ENCODE data around the gene FKRP.

Gene FKRP

GRCh38 chr19:46719629-46720502, 26.0 kb upstream of the FKRP start:
- DNase-seq, result no peak

- DNase-seq, result no peak
These were observed 25.2 kb upstream of the FKRP start for GRCh38 chr19:46720503-46721239.

DNA sequence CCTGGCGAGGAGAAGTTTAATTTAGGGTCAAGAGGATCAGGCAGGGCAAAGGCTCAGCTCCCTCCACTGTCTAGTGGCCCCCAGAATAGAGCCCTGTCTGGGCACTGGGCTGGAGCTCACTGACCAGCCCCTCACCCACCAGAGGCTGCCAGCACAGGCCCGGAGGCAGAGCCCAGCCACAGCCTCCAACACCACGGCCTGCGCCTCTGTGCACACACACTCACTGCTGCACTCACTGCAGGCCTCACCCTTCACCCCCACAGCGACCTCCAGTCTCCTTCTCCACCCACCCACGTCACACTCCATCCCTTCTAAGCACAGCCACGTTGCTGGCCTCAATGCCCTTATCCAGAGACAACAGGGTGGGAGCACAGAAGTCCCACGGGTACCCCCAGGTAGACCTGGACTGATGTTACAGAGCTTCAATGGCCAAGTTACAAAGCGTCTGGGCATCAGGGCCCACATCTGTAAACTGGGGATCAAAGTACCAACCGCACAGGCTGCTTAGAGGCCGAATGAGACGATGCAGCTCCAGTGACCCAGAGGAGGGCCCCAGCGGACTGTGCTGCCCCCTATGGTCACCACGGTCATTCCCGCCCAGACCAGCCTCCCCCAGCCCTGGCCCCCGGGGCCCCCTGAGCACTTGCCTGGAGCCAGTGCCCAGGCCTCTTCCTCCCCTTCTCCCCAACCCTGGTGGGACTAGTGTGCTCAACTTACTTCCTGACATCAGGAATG, 24.4 kb upstream of the FKRP start:
- DNase-seq, result no peak

GRCh38 chr19:46722004-46722380, 23.9 kb upstream of the FKRP start:
- no peak for DNase-seq

- no peak for DNase-seq
These were observed 23.3 kb upstream of the FKRP start for GRCh38 chr19:46722421-46723022.

- DNase-seq, result no peak
These were observed 22.8 kb upstream of the FKRP start for GRCh38 chr19:46723023-46723461.

DNA sequence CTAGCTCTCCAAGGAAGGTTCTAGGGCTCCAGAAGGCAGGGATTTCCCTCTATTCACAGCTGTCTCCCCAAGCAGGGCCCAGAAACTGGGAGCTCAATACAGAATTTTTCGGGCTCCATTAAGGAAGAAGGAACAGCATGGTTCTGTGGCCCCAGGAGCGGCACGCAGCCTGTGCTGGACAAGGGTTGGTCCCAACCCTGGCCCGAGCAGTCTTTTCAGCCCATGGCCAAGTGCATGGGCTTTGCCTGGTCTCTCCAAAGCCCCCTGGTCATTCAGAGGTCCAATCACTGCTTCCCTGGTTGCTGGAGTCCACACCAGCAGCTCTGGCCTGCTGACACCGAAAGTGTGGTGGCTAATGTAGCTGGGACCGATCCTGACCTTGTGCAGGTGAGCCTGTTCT, 22.4 kb upstream of the FKRP start:
- no peak for DNase-seq

- DNase-seq, result no peak
These were observed 21.4 kb upstream of the FKRP start for GRCh38 chr19:46724468-46724867.

GRCh38 chr19:46725036-46725820, 20.6 kb upstream of the FKRP start:
- DNase-seq, result no peak

GRCh38 chr19:46725859-46726393, 19.9 kb upstream of the FKRP start:
- no peak for DNase-seq

- no peak for DNase-seq
These were observed 19.3 kb upstream of the FKRP start for GRCh38 chr19:46726551-46726950.

- no peak for DNase-seq
These were observed 18.8 kb upstream of the FKRP start for GRCh38 chr19:46726971-46727501.

DNA sequence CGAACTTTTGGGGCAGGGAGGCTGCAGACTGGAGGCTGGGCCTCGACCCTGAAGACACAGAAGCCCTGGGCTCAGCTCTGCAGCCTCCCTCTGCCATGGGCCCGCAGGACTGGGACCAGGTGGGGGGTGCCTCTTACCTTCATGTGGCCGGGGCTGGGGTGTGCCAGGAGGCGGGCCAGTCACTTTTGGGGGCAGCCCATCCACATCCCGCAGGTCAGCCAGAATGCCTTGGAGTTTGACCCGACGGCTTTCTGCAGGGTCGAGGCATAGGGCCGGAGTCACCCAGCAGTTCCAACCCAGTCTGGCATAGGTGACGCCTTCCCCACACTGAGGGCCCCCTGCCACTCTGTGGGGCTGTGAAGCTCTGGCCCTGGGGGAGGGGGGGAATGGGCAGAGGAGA, 18.1 kb upstream of the FKRP start:
- DNase-seq, result no peak

DNA sequence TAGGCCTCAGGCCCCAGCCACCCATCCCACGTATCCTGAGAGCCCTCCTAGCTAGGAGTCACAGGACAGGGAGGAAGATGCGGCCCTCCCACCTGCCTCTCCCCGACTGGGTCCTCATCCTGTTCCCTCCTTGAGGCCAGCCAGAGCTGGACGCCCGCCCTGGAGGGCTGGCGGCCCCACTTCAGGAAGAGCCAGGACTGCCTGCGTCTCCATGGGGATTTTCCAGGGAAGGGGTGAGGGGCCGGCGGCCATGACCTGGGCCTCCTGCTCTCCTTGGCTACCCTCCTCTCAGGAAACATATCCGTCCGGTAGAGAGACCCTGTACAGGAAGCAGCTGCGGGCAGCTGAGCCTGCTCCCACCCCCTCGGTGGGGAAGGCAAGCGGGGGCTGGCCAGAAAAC, 17.6 kb upstream of the FKRP start:
- no peak for DNase-seq

- no peak for DNase-seq
These were observed 17.0 kb upstream of the FKRP start for GRCh38 chr19:46728693-46729339.

- no peak for DNase-seq
These were observed 16.2 kb upstream of the FKRP start for GRCh38 chr19:46729696-46730095.

DNA sequence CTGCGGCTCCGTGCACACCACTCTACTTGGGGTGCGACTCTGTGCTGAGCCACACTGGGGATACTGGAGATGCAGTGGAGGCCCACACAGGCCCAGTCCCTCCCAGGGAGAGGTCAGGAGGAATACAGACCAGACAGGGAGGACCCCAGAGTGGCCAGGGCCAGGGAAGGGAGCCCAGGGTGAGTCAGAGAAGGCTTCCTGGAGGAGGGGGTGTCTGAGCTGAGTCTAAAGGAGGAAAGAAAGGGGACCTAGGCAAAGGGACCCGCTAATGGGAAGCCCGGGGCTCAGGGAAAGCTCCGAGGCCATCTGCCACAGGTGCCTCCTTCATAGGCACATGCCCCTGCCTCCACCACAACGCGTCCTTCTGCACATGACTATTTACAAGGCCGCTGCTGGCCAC, 15.7 kb upstream of the FKRP start:
- DNase-seq, result no peak

DNA sequence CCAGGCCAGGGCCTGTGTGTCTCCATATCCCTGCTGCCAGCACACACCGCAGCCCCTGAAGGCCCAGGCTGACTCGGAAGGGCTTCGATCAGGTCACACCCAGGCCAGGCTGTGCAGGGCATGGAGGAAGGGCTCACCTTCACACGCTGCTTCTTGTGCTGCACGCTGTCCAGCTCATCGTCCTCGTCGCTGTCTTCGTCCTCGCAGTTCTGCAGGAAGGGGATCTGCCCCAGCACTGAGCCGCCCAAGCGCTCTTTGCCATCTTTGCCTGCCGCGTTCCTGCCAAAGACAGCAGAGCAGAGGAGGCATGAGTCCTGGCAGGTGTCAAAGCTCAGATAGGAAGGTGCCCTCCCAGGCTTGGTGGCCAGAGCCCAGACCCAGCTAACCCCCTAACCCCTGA, 15.3 kb upstream of the FKRP start:
- no peak for DNase-seq

GRCh38 chr19:46731007-46731501, 14.8 kb upstream of the FKRP start:
- DNase-seq, result no peak

- DNase-seq, result no peak
These were observed 14.3 kb upstream of the FKRP start for GRCh38 chr19:46731584-46731983.
